HG03095 (cell line): ENCODE results near the gene ANK3.

Experiments
- ATAC-seq: cut with Tn5 transposase; IDR thresholded peaks from one replicate; pipeline ENCODE4 v1.9.1; 2021; ENCODE audit warnings: moderate library complexity; ENCODE audit not compliant: unreplicated experiment

The ANK3 gene

DNA sequence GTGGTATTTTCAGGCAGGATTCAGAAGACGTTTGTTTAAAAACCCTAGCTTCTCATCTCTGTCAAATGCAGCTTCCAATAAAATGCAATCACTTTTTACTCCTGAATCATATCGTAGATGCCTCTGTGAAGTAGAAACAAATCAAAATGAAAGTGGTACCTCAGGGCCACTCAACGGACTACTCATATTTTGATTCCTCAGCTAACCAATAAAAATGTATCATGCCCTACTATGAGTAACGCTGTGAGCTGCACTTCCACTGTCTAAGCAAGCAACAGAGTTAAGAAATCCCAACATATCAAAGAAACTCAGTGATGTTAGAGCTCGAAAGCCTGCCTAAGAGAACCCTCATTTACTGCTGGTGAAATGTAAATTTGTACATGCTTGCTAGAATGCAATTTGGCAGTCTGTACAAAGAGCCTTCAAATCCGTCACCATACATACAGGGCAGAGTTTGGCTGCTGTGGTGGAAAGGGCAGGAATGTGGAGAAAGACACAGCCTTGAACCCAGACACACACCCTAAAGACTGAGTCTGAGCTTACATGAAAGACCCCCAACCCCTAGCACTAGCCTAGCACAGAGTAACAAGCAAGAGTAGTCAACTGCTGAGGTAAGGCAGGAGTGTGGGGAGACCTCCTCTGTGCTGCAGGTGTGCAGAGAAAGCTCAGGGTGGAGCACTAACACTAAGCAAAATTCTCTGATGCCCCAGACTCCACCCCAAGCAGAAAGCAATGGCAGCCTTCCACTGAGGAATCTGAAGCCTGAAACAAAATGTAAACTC is 151.5 kb downstream of the ANK3 start:
- ATAC-seq = peak; percentile 43

DNA sequence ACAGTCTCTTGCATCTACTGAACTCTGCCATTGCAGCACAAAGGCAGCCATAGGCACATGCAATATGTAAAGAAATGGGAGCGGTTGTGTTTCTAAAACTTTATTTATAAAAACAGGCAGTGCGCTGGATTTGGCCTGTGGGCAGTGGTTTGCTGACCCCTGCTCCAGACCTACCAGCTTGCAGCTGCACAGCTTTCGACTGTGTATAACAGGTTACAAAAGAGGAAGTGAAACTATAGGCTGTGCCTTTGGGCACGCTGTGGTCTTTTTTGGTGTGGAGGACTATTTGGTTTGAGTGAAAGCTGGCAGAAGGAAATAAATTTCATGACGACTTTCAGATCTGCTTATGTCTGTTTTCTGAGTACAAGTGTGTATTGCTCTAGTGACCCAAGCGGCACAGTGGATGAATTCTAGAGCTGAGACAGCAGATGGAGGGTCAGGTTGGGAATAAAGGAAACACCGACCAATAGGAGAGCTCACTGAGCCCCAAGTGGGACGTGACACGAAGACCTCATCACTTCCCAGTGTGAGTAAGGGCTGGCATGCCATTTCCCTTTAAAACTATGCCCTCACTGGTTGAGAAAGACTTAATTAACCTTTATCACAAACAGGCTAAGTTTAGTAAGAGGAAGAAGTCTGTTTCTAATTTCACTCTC is 152.7 kb downstream of the ANK3 start:
- ATAC-seq = peak; percentile 94

GRCh38 chr10:60235001-60235400 is 154.7 kb downstream of the ANK3 start:
- ATAC-seq = no peak

DNA sequence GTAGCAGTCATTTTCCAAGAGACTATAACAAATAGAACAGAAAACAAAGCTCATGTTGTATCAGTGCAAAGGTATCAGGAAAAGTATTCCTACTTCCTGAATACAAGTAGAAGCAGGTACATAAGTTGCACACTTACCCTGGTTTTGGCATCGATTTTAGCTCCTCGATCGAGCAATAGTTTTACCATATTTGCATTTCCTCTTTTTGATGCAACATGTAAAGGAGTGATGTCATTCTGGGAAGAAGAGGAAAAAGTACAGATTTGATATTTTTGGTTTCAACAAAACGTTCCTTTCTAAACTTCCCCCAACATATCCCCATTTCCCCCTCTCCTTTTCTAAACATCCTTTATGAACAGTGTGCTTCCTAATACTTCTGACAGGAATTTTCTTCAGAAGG is 155.1 kb downstream of the ANK3 start:
- ATAC-seq = no peak

DNA sequence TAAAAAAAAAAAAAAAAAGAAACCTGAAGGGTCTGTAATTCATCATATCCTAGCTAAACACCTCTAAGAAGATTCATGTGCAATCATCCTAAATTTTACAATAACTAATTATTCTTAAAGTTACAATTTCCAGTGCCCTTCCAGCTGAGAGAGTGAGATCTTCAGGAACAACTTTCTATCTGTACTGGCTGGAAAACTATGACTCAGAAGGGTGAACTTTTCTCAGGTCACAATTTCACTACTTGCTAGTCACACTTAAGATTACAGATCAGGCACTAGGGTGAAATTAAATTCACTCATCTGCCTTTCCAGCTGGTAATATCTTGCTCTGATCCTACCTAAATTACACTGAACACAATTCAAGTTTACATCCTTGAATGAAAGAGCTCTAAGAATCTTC is 158.8 kb downstream of the ANK3 start:
- ATAC-seq = no peak

DNA sequence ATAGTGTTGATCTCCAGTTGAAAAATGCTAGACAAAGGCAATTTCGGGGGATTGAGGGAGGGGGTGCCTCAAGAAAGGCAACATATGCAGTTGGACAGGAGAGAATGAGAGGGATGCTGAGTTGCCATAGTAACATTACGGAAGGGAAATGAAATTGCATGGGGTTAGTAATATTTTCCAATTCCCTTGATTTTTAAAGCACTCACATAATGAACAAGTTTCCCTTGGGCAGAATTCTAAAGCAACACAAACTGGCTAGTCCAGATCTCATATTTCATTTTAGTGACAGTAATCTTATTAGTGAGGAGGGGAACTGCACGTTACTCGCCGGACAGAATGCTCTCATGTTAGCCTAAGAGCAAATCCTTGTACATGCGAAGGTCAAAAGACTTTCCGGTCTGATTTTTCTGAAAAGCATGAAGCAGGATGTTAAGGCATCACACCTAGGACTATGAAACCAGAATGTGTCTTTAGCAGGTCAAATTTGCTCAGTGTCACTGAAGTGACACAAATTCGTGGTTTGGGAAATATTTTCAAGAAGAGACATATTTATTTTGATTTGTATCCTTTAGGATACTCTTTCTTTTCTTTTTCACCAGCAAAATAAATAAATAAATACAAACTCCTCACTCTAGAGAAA is 165.5 kb downstream of the ANK3 start:
- ATAC-seq = no peak

- ATAC-seq = no peak
Measured at GRCh38 chr10:60222047-60222446, 167.6 kb downstream of the ANK3 start.

- ATAC-seq = no peak
Measured at GRCh38 chr10:60212195-60212594, 177.5 kb downstream of the ANK3 start.

- no peak for ATAC-seq
Measured at GRCh38 chr10:60209874-60210570, 179.7 kb downstream of the ANK3 start.

- ATAC-seq = no peak
Measured at GRCh38 chr10:60208676-60209269, 180.9 kb downstream of the ANK3 start.

DNA sequence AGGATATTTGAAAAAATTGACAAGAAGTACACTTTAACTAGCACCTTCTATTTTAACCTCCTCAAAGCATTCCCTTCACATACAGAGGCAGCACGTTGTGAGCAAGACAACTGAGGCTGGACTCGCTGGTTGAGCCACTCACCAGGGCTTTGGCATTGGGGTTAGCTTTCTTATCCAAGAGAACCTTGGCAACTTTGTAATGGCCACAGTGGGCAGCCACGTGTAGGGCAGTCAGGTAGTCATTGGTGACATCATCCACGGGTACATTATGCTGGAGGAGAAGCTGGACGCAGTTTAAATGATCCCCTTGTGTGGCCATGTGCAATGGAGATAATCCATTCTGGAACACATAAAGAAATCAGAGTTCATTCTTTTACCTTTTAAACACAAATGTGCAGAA is 181.8 kb downstream of the ANK3 start:
- ATAC-seq = no peak

DNA sequence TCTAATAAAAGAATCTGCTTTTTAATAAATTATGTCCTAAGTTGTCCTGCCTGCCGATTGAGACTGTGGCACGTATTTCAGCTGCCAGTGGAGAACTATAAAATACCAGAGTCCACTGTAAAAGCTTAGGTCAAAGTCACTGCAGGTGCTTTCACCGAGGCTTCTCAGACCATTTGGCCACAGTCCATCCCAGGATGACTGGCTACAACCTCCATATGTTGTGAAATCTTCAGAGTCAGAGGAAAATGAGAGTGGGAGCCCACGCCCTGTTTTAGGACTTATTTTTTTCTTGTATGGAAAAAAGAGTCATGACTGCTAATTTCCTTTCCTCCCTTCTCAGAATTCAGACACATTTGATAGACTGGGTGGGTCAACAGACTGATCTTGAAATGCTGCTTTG is 182.9 kb downstream of the ANK3 start:
- ATAC-seq = no peak

DNA sequence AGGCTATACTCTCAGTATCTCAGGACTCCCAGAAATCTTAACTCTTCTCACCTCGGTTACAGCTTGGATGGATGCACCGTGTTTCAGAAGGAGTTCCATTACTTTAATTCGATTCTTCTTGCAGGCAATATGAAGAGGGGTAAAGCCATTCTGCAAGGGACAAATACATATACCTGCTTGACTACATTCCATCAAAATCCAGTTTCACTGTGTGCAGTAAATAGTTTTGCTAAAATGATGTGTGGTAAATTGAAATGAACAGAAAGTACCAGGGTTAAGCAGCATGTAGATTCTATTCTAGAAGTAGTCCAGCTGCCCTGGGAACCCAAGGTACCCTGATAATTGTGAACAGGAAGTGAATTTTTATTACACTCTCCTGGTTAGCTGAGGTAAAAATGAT is 183.9 kb downstream of the ANK3 start:
- no peak for ATAC-seq

- no peak for ATAC-seq
Measured at GRCh38 chr10:60203993-60204618, 185.6 kb downstream of the ANK3 start.

GRCh38 chr10:60200682-60201053 is 189.0 kb downstream of the ANK3 start:
- ATAC-seq = no peak

DNA sequence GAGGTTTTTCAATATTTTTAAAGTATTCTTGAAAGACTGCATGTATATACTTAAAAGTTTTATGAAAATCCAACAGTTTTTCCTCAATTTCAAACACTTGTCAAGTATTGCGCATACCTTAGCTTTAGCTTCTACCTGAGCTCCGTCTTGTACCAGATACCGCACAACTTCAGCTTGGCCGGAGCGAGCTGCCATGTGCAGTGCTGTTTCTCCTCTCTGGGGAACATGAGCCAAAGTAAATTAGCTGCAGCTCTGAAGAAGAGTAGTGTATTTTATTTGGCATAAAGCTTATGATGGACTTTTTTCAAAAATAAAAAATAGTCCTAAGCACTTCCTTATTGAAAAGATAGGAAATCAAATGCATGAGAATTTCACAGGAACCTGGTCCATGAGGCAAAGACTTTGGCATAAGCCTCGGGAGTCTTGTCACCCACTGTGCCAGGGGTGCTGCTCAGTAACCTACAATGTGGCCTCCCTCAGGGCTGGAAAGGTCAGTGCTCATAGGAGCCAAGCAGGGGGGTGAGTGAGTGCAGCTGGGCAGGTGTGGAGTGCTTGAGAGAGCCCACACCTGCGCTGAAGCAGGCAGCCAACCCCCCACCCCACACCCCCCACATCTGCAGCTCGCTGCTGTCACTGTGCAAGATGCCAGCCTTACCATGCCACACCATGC is 189.5 kb downstream of the ANK3 start:
- ATAC-seq = no peak

DNA sequence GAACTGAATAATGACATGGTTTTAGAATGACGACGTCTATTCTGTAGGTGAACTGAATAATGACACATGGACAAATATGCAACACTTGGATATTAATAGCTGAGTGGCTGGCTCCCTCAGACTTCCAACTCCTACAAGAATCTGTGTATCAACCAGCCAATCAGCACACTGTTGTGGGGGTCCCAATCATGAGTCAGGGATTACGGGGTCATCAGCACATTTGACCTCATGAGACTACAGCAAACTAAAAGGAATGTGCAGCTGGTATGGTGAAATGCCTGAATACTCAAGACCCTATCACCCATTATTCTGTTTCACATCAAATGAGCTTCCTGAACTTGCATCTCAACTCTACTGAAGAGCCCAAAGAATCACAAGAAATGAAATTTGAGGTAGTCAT is 192.5 kb downstream of the ANK3 start:
- no peak for ATAC-seq

DNA sequence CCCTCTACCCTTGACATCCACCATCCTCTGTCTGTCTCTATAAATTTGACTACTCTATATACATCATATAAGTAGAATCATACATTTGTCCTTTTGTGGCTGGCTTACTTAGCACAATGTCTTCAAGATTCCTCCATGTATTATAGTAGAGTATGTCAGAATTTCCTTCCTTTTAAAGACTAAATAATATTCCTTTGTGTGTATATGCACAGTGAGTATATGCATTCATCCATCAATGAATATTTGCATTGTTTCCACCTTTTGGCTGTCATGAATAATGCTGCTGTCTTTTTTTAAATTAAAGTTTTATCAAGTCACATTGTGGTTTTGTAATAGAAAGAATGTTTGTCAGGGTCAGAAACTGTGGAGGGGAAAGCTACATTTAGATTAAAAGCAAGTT is 195.3 kb downstream of the ANK3 start:
- no peak for ATAC-seq

DNA sequence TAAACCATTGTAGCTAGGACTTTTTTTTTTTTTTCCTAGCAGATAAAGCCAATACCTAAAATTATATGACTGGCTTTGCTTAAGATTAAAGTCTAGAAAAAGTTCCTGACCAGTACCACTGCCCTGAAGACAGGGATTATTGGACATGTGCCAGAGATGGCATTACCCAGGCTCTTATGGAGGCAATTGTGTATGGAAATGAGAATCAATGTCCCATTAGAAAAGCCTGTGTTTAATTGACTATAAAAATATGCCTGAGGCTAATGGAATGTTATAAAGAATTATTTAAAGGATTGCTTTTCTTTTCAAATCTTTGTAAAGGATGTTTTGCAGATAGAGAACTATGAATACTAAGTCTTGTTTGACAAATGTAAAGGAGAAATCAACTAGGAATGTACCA is 196.7 kb downstream of the ANK3 start:
- no peak for ATAC-seq

DNA sequence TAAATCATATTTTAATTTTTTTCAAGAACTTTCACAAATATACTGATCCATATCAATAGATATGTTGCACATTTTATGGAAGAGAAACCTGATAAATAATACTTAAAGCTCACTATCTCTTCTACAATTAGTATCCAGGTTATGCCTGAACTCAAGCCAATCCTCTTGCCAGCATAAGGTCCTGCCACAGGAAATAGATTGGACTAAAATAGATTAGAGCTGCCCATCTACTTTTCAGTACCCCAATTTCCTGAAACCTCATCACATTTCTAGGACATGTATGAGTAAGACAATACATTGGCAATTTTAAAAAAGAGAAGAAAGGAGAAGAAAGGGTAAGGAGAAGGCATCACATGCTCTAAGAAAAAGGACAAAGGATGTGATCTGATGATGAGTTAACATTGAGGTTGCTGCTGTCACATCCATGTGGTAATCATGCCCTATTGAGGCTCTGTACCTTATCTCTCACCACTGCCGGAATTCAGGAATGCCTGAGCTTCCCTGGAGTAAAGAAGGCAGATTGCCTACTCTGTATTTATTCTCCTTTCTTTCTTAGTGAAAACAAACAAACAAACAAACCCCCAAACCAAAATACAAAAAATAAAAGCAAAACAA is 199.7 kb downstream of the ANK3 start:
- no peak for ATAC-seq
